Dendritic cell treated with granulocyte-macrophage colony-stimulating factor and Interleukin-4, amounts not matched to agents 40 ng/mL and 50 ng/mL, for 4 days (primary cell): ENCODE results near the gene NELFCD.
"Not testable (repeated sequence)": the region's sequence is repeated elsewhere in the genome, so short reads cannot be mapped to it uniquely, and the experiment has no call there.

Experiments used
- H3K27ac Mint-ChIP-seq: one replicate; pipeline ENCODE4 v1.8.0; 2022; ENCODE audit warnings: mild to moderate bottlenecking, mixed read lengths
- H3K27me3 Mint-ChIP-seq: one replicate; pipeline ENCODE4 v1.8.0; 2022; ENCODE audit warnings: mild to moderate bottlenecking, mixed read lengths
- H3K36me3 Mint-ChIP-seq: one replicate; pipeline ENCODE4 v1.8.0; 2022; ENCODE audit warnings: low read depth, mixed read lengths
- H3K4me1 Mint-ChIP-seq: one replicate; pipeline ENCODE4 v1.8.0; 2022; ENCODE audit warnings: low read depth, mixed read lengths
- H3K4me3 Mint-ChIP-seq: one replicate; pipeline ENCODE4 v1.8.0; 2022; ENCODE audit warnings: mild to moderate bottlenecking, moderate library complexity, mixed read lengths
- H3K9me3 Mint-ChIP-seq: one replicate; pipeline ENCODE4 v1.8.0; 2022; ENCODE audit warnings: mixed read lengths
- intact Hi-C: fragments of 100-400 bp; cut with micrococcal nuclease; formaldehyde crosslinking; loops from one replicate; pipeline ENCODE4 v1.15.0; 2022

NELFCD gene

DNA sequence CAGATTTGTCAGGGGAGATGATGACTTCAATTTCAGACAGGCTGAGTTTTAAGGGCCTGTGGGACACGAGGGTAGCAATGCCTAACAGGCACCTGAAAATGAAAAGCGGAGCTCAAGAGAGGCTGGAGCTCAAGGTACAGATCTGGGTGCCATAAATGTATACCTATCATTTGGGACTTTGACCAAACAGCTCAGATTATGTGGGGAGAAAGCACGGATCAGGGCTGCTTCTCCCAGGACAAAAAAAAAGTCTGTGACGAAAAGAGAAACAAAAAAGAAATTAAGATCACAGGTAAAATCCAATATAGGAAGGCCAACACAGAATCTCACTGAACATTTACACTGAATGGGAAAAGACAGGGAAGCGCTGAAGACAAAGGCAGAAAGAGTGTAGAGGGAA is 59.6 kb downstream of the NELFCD start:
- Mint-ChIP-seq H3K27ac (no peak overlapping the region), H3K36me3 (peaks cover 54% of the 10 kb centered on the region), H3K4me3 (peak overlapping the region; percentile 94), H3K4me1 (peaks cover 32% of the 10 kb centered on the region), H3K27me3 (no peaks in the 10 kb centered on the region), H3K9me3 (no peaks in the 10 kb centered on the region)
- intact Hi-C loops: no loop called here

DNA sequence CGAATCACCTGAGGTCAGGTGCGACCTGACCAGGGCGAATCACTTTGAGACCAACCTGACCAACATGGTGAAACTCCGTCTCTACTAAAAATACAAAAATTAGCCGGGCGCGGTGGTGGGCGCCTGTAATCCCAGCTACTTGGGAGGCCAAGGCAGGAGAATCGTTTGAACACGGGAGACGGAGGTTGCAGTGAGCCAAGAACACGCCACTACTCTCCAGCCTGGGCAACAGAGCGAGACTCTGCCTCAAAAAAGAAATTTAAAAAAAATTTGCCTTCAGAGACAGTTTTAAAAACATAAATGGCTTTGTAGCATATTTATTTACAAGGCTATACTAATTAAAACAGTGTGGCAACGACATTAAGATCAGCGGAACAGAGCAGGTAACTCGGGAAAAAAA is 60.4 kb downstream of the NELFCD start:
- H3K27ac Mint-ChIP-seq, H3K9me3 Mint-ChIP-seq, H3K27me3 Mint-ChIP-seq, intact Hi-C loops: not testable (repeated sequence)
- Mint-ChIP-seq H3K4me1 (peaks cover 31% of the 10 kb centered on the region), H3K4me3 (peak overlapping the region; percentile 94), H3K36me3 (peaks cover 46% of the 10 kb centered on the region)

DNA sequence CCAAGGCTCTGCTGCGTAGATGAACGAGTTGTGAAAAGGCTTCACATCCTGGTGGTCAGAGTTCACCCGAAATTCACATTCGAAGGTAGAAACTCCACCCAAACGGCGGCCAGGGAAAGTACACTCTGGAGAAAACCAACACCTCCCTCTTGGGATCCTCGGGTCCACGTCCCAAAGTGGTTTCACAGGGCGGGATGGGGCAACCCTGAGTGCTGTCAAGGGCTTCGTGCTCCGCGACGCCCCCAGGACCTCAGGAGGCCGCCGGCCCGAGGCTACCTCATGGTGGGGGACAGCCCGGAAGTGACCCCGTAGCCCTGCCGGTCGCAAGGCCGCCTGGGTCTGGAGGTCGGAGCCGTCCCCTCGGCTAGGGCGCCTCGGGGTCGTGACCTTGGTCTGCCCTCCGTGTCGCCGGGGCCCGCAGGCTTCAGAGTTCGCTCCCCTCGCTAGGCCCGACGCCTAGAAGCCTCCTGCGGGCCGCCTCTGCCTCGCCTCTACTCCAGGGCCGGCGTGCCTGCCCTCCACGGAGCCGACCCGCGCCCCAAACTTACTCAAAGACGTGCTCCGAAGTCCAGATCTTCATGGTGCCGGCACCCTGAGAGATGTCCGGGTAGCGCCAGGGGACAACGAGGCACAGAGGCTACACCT is 61.2 kb downstream of the NELFCD start, which contains the start of gene PRELID3B:
Gene PRELID3B (minus strand): TSS at position 636 of the 645 bp plus-strand sequence. CDS start 56 bp downstream, at position 580.
- H3K27me3 Mint-ChIP-seq: no peaks in the 10 kb centered on the region
- peaks cover 38% of the 10 kb centered on the region for H3K36me3 Mint-ChIP-seq
- peak within 1 kb of the TSS; percentile 94 for H3K4me3 Mint-ChIP-seq
- H3K27ac Mint-ChIP-seq: peak within 1 kb of the TSS; percentile 91
- intact Hi-C loops: no loop called here
- peaks cover 31% of the 10 kb centered on the region for H3K4me1 Mint-ChIP-seq
- H3K9me3 Mint-ChIP-seq: no peaks in the 10 kb centered on the region

DNA sequence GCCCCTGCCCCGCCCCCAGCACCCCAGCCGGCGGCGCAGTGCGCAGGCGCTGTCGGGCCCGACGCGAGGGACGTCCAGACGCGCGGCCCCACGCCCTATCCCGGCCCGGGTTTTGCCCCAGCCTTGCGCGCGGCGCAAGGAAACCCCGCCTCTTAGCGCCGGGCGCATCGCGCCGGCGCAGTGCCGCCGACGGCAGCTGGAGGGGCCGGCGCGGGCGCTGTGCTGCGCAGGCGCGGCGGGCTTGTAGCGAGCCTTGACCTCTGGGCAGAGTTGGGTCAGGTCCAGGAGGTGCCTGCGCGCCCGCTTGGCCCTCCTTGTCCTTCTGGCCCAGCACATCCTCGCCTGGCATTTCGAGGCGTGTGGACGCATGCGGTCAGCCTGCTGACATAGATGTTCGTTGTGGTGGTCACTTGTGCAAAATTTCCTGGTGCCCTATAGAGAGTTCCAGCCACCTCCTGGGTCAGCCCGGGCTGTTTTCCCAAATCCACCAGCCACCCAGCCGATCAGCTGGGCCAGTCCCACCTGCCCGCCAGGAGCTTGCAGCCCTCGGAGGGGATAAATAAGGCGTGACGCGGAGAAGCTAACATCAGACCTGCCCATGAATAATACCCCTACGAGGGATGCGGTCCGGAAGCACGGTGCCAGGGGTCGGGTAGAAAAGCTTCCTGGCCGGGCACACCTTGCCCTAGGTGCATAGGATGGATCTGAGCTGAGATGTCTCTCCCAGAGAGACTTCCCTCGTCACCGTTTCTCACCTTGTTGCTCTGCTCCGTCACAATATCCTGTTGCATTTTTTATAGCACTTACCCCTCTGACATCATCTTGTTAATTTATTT is 62.0 kb downstream of the NELFCD start:
- Mint-ChIP-seq H3K4me3 (peak overlapping the region; percentile 94), H3K27ac (peak overlapping the region; percentile 91), H3K36me3 (peaks cover 31% of the 10 kb centered on the region), H3K4me1 (peaks cover 34% of the 10 kb centered on the region), H3K9me3 (no peaks in the 10 kb centered on the region), H3K27me3 (no peaks in the 10 kb centered on the region)
- intact Hi-C loops: no loop called here

DNA sequence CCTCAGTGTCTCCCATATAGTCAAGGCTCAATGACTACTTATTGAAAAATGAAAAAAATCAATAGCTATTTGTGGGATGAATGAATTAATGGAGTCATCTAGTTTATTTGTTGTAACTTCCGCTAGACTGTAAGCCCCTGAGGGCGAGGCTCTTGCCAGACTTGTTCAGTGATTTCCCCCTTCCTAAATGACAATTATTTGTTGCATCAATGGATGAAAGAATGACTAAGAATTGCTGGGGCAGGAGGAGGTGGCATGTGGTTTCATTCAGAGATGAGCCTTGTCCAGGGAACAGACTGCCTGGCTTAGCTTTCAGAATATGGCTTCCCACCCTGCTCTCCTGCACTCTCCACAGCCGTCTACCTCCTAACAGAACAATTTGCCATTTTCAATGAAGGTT is 62.6 kb downstream of the NELFCD start:
- intact Hi-C loops: no loop called here
- no peaks in the 10 kb centered on the region for H3K27me3 Mint-ChIP-seq
- no peaks in the 10 kb centered on the region for H3K9me3 Mint-ChIP-seq
- H3K27ac Mint-ChIP-seq: peak overlapping the region; percentile 91
- H3K4me3 Mint-ChIP-seq: no peak overlapping the region
- peaks cover 35% of the 10 kb centered on the region for H3K4me1 Mint-ChIP-seq
- peaks cover 28% of the 10 kb centered on the region for H3K36me3 Mint-ChIP-seq

DNA sequence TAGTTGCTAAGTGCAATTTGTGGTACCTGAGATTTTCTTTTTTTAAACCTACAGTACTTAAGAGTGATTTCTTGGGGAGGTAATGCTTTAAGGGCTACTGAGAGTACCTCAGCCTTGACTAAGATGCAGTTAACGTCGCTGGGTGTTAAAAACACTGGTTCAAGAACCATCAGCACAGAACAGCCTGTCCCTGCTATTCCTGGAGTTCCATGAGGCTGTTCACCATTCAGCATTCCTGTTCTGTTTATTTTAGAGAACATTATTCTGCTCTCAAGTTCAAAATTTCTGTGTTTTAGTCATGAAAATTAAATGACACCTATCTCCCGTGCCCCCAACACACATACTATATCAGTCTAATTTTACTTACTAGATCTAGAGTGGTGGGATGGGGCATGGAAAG is 63.2 kb downstream of the NELFCD start:
- intact Hi-C loops: no loop called here
- Mint-ChIP-seq H3K36me3 (peaks cover 28% of the 10 kb centered on the region), H3K27me3 (peaks cover under 1% of the 10 kb centered on the region), H3K4me1 (peaks cover 35% of the 10 kb centered on the region), H3K27ac (no peak overlapping the region), H3K4me3 (no peak overlapping the region), H3K9me3 (no peaks in the 10 kb centered on the region)
